HG03432 (cell line): ENCODE results near the gene ISG20L2.

Experiments
- ATAC-seq: cut with Tn5 transposase; IDR thresholded peaks from one replicate; pipeline ENCODE4 v1.9.1; 2021; ENCODE audit warnings: mild to moderate bottlenecking, moderate library complexity; ENCODE audit not compliant: unreplicated experiment

The ISG20L2 gene

GRCh38 chr1:156691191-156691590, 37.4 kb downstream of the ISG20L2 start:
- no peak for ATAC-seq

- no peak for ATAC-seq
Observed at GRCh38 chr1:156690675-156691036, 37.9 kb downstream of the ISG20L2 start.

- no peak for ATAC-seq
Observed at GRCh38 chr1:156689953-156690674, 38.5 kb downstream of the ISG20L2 start.

- ATAC-seq = peak; percentile 64
Observed at GRCh38 chr1:156689035-156689952, 39.3 kb downstream of the ISG20L2 start.

GRCh38 chr1:156684227-156684782, 44.3 kb downstream of the ISG20L2 start:
- ATAC-seq = no peak

GRCh38 chr1:156682166-156682890, 46.2 kb downstream of the ISG20L2 start:
- no peak for ATAC-seq

- ATAC-seq = no peak
Observed at GRCh38 chr1:156681196-156681960, 47.2 kb downstream of the ISG20L2 start.

- ATAC-seq = no peak
Observed at GRCh38 chr1:156680056-156680455, 48.5 kb downstream of the ISG20L2 start.

GRCh38 chr1:156677616-156678596, 50.7 kb downstream of the ISG20L2 start:
- no peak for ATAC-seq

- no peak for ATAC-seq
Observed at GRCh38 chr1:156676820-156677615, 51.5 kb downstream of the ISG20L2 start, which contains the start of gene NES. NES (minus strand) TSS chr1:156677407; CDS start chr1:156677264, 143 bp downstream.

- ATAC-seq = no peak
Observed at GRCh38 chr1:156676114-156676819, 52.3 kb downstream of the ISG20L2 start.

GRCh38 chr1:156675210-156676113, 53.1 kb downstream of the ISG20L2 start:
- ATAC-seq = no peak

- no peak for ATAC-seq
Observed at GRCh38 chr1:156673387-156674121, 55.0 kb downstream of the ISG20L2 start.
